C4-2B (cell line): ENCODE measurements around the gene BRICD5.
"Not testable (repeated sequence)": the region's sequence is repeated elsewhere in the genome, so short reads cannot be mapped to it uniquely, and the experiment has no call there.

Source experiments
- H3K27ac ChIP-seq: fragments of 450-650 bp; 2 replicates; pipeline ENCODE4 v1.5.1; 2017
- CTCF ChIP-seq: fragments of 450-650 bp; conservative IDR thresholded peaks from 2 replicates; pipeline ENCODE4 v1.5.1; 2017; ENCODE audit warnings: mild to moderate bottlenecking
- ZFX ChIP-seq: fragments of 450-650 bp; IDR thresholded peaks from 2 replicates; pipeline ENCODE4 v1.6.1; 2017

BRICD5 gene

GRCh38 chr16:2210386-2211365 is at the start of gene BRICD5:
BRICD5 (minus strand) TSS chr16:2210863; CDS start chr16:2210833, 30 bp downstream.
- H3K27ac ChIP-seq: peak within 1 kb of the TSS; percentile 94
- TF ChIP-seq CTCF (no peak), ZFX (no peak)

- peak overlapping the region; percentile 29; the same call in 1 of the 2 replicates for H3K27ac ChIP-seq
- TF ChIP-seq ZFX: no peak
- no peak for TF ChIP-seq CTCF
Observed at GRCh38 chr16:2260250-2260649, 49.6 kb upstream of the BRICD5 start.

DNA sequence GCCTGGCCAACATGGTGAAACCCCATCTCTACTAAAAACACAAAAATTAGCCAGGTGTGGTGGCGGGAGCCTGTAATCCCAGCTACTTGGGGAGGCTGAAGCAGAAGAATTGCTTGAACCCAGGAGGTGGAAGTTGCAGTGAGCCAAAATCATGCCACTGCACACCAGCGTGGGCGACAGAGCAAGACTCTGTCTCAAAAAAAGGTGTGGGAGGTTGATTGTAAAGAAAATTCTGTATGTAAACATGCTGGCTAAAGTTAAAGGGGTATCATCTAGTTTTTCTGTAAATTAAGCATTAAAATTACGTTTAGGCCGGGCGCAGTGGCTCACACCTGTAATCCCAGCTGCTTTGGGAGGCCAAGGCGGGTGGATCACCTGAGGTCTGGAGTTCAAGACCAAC is 47.9 kb upstream of the BRICD5 start:
- not testable (repeated sequence) for H3K27ac ChIP-seq

- H3K27ac ChIP-seq: no peak overlapping the region
- no peak for TF ChIP-seq CTCF
- no peak for TF ChIP-seq ZFX
Observed at GRCh38 chr16:2257726-2258125, 47.1 kb upstream of the BRICD5 start.

DNA sequence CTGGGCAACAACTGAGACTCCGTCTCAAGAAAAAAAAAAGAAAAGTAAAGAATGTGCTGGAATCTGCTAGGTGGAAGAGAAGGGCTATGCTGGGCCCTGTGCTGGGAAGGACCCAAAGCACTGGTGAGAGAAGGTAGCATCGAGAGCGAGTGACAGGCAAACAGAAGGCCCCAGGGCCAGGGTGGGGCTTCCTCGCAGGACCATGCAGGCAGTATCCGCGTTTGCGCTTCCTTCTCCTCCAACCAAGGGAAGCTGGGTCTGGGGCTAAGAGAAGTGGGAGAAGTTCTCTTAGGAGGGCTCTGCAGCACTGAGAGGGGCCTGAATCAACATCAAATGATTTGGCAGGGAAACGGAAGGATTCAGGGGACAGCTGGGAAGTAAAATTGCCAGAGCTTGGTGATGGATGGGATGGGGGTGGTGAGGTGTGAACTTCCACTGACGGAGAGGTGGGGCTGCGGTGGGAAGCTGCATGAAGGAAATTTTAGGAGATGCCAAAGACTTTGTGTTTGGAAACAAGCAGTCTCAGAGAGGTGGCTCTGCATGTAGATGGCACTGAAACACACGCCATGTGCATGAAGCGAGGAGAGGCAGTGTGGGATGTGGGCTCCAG is 46.0 kb upstream of the BRICD5 start:
- H3K27ac ChIP-seq: no peak overlapping the region
- TF ChIP-seq CTCF (no peak), ZFX (no peak)

DNA sequence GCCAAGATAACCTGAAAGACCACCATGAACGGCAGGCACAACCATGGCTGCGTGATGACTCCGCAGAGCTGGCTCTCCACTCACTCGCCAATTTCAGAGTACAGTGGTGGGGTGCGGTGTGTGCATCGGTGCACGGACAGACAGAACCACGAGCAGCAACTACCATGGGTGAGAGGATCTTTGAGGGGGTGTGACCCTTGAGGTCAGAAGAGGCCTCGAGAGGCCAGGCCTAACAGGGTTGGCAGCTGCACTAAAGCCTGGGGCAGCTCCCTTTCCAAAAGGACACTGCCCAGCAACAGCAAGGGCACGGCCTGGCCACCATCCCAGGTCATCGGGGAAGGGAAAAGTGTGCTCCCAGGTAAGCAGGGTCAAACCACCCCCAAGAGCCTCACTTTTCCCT is 42.6 kb upstream of the BRICD5 start:
- no peak overlapping the region; the same call in 1 of the 2 replicates for H3K27ac ChIP-seq
- no peak for TF ChIP-seq ZFX
- no peak for TF ChIP-seq CTCF

DNA sequence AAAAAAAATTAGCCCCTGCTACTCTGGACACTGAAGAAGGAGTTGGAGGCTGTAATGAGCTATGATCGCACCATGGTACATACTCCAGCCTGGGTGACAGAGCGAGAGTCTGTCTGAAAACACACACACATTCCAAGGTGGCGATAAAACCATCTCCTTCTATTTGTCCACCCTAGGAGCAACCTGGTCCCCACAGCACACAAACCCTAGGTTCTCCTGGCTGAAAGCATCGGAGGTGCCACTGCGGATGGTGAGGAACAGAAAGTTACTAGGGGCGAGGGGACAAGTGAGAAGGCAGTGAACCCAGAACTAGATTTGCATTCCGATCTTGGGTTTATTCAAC is 42.1 kb upstream of the BRICD5 start:
- no peak for TF ChIP-seq CTCF
- no peak for TF ChIP-seq ZFX
- H3K27ac ChIP-seq: peak overlapping the region; percentile 83
